ENCODE data around the gene FAM187B.

Gene FAM187B

DNA sequence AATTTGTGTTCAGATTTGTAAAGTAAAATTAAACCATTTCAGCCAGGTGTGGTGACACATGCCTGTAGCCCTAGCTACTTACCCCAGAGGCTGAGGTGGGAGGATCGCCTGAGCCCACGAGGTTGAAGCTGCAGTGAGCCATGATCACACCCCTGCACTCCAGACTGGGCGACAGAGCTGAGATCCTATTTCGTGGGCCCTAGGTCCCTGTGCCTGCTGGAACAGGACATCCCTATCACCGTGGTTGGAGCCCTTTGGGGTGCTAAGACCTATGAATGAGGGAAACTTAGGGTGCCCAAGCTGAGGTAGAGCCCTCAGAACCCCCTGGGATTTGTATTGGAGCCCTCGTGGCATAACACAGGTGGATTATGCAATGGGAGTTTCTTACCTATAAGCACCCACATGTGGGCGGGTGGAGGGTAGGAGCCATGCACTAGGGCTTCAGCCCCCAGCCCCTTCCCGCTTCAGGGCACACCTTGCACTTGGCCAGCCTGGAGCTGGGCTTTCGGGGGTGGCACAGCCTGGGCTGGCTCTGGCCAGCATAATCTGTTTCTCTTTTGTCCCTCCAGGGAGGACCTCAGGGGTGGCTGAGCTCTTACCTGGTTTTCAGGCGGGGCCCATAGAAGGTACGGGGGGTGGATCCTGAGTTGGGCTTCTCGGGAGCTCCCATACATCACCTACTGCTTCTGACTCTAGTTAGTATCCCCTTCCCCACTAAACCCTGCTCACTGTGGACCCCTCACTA is 33.0 kb upstream of the FAM187B start:
- Histone ChIP-seq H2AFZ (ENCODE audit: low read depth, low read length) (no peak overlapping the region), H3K9me3 (ENCODE audit: insufficient read depth, low read length) (no peaks in the 10 kb centered on the region), H3K9ac (ENCODE audit: low read length) (no peak overlapping the region), H3K4me1 (ENCODE audit: low read length) (peaks cover 6% of the 10 kb centered on the region; the same call in 1 of the 2 replicates), H3K27ac (ENCODE audit: low read length) (no peak overlapping the region), H3K4me2 (ENCODE audit: low read length) (no peak overlapping the region), H4K20me1 (ENCODE audit: insufficient read depth, low read length) (no peaks in the 10 kb centered on the region), H3K36me3 (replicated peaks; ENCODE audit: low read depth, low read length) (peaks cover 3% of the 10 kb centered on the region), H3K4me3 (ENCODE audit: low read length) (no peak overlapping the region), H3K79me2 (ENCODE audit: low read length) (no peaks in the 10 kb centered on the region), H3K27me3 (ENCODE audit: low read depth, low read length) (no peaks in the 10 kb centered on the region)
- TF ChIP-seq, protein P1, sequence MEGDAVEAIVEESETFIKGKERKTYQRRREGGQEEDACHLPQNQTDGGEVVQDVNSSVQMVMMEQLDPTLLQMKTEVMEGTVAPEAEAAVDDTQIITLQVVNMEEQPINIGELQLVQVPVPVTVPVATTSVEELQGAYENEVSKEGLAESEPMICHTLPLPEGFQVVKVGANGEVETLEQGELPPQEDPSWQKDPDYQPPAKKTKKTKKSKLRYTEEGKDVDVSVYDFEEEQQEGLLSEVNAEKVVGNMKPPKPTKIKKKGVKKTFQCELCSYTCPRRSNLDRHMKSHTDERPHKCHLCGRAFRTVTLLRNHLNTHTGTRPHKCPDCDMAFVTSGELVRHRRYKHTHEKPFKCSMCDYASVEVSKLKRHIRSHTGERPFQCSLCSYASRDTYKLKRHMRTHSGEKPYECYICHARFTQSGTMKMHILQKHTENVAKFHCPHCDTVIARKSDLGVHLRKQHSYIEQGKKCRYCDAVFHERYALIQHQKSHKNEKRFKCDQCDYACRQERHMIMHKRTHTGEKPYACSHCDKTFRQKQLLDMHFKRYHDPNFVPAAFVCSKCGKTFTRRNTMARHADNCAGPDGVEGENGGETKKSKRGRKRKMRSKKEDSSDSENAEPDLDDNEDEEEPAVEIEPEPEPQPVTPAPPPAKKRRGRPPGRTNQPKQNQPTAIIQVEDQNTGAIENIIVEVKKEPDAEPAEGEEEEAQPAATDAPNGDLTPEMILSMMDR (IDR thresholded peaks at IDR 0.05; ENCODE audit: low read depth, low read length) = no peak
- TF ChIP-seq EZH2phosphoT487 (IDR thresholded peaks at IDR 0.05; ENCODE audit: low read depth) = no peak

- no peaks in the 10 kb centered on the region for H3K36me3 ChIP-seq (replicated peaks; ENCODE audit: low read depth, low read length)
- peaks cover 6% of the 10 kb centered on the region; the same call in 1 of the 2 replicates for H3K4me1 ChIP-seq (ENCODE audit: low read length)
- no peak overlapping the region for H3K27ac ChIP-seq (ENCODE audit: low read length)
- H3K9ac ChIP-seq (ENCODE audit: low read length) = no peak overlapping the region
- H4K20me1 ChIP-seq (ENCODE audit: insufficient read depth, low read length) = no peaks in the 10 kb centered on the region
- H3K4me3 ChIP-seq (ENCODE audit: low read length) = no peak overlapping the region
- H3K79me2 ChIP-seq (ENCODE audit: low read length) = no peaks in the 10 kb centered on the region
- H3K27me3 ChIP-seq (ENCODE audit: low read depth, low read length) = no peaks in the 10 kb centered on the region
- TF ChIP-seq, protein P1 (IDR thresholded peaks at IDR 0.05; ENCODE audit: low read depth, low read length) = no peak
- no peak overlapping the region for H2AFZ ChIP-seq (ENCODE audit: low read depth, low read length)
- no peaks in the 10 kb centered on the region for H3K9me3 ChIP-seq (ENCODE audit: insufficient read depth, low read length)
- H3K4me2 ChIP-seq (ENCODE audit: low read length) = no peak overlapping the region
These were observed 32.3 kb upstream of the FAM187B start for GRCh38 chr19:35260694-35261304.

GRCh38 chr19:35257113-35257461 is 28.5 kb upstream of the FAM187B start:
- H3K27me3 ChIP-seq (ENCODE audit: low read depth, low read length) = no peaks in the 10 kb centered on the region
- no peak overlapping the region for H2AFZ ChIP-seq (ENCODE audit: low read depth, low read length)
- H3K79me2 ChIP-seq (ENCODE audit: low read length) = no peaks in the 10 kb centered on the region
- TF ChIP-seq, protein P1 (IDR thresholded peaks at IDR 0.05; ENCODE audit: low read depth, low read length) = no peak
- TF ChIP-seq EZH2phosphoT487 (IDR thresholded peaks at IDR 0.05; ENCODE audit: low read depth) = no peak
- H3K9me3 ChIP-seq (ENCODE audit: insufficient read depth, low read length) = no peaks in the 10 kb centered on the region
- no peak overlapping the region for H3K4me2 ChIP-seq (ENCODE audit: low read length)
- no peak overlapping the region for H3K27ac ChIP-seq (ENCODE audit: low read length)
- H4K20me1 ChIP-seq (ENCODE audit: insufficient read depth, low read length) = no peaks in the 10 kb centered on the region
- H3K4me1 ChIP-seq (ENCODE audit: low read length) = no peaks in the 10 kb centered on the region
- no peak overlapping the region for H3K4me3 ChIP-seq (ENCODE audit: low read length)
- no peak overlapping the region for H3K9ac ChIP-seq (ENCODE audit: low read length)
- H3K36me3 ChIP-seq (replicated peaks; ENCODE audit: low read depth, low read length) = no peaks in the 10 kb centered on the region

GRCh38 chr19:35256566-35256965 is 28.0 kb upstream of the FAM187B start:
- Histone ChIP-seq H3K4me3 (ENCODE audit: low read length) (no peak overlapping the region), H3K36me3 (replicated peaks; ENCODE audit: low read depth, low read length) (no peaks in the 10 kb centered on the region), H2AFZ (ENCODE audit: low read depth, low read length) (no peak overlapping the region), H3K27me3 (ENCODE audit: low read depth, low read length) (no peaks in the 10 kb centered on the region), H3K9me3 (ENCODE audit: insufficient read depth, low read length) (no peaks in the 10 kb centered on the region), H3K9ac (ENCODE audit: low read length) (no peak overlapping the region), H4K20me1 (ENCODE audit: insufficient read depth, low read length) (no peaks in the 10 kb centered on the region), H3K27ac (ENCODE audit: low read length) (no peak overlapping the region), H3K79me2 (ENCODE audit: low read length) (no peaks in the 10 kb centered on the region), H3K4me2 (ENCODE audit: low read length) (no peak overlapping the region), H3K4me1 (ENCODE audit: low read length) (no peaks in the 10 kb centered on the region)
- TF ChIP-seq EZH2phosphoT487 (IDR thresholded peaks at IDR 0.05; ENCODE audit: low read depth) = no peak
- TF ChIP-seq, protein P1 (IDR thresholded peaks at IDR 0.05; ENCODE audit: low read depth, low read length) = no peak

Data from OCI-LY3 (cell line).